ENCODE results near the gene SEMA7A.

GRCh38 chr15:74373731-74374647, 59.8 kb downstream of the SEMA7A start:
- TF ChIP-seq POLR2A (IDR thresholded peaks at IDR 0.05) = no peak
- TF ChIP-seq, protein P1, sequence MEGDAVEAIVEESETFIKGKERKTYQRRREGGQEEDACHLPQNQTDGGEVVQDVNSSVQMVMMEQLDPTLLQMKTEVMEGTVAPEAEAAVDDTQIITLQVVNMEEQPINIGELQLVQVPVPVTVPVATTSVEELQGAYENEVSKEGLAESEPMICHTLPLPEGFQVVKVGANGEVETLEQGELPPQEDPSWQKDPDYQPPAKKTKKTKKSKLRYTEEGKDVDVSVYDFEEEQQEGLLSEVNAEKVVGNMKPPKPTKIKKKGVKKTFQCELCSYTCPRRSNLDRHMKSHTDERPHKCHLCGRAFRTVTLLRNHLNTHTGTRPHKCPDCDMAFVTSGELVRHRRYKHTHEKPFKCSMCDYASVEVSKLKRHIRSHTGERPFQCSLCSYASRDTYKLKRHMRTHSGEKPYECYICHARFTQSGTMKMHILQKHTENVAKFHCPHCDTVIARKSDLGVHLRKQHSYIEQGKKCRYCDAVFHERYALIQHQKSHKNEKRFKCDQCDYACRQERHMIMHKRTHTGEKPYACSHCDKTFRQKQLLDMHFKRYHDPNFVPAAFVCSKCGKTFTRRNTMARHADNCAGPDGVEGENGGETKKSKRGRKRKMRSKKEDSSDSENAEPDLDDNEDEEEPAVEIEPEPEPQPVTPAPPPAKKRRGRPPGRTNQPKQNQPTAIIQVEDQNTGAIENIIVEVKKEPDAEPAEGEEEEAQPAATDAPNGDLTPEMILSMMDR (IDR thresholded peaks at IDR 0.05) = peak; percentile 82 to 94 (median 88)
